H1 (cell line): Measurements from ENCODE around the gene KLHL26. TPM values are rescaled to one million over a fixed set of nuclear protein-coding genes. Genes with fewer than 3 reads are reported as not detected.

Source experiments
- CTCF ChIA-PET: fragments of 300-600 bp; sonication (Branson Sonifier 250); formaldehyde crosslinking; loops from one replicate; lab custom pipeline; 2021; ENCODE audit not compliant: partially characterized antibody; lab: Charles Lee
- POLR2A ChIA-PET: fragments of 300-600 bp; sonication (Branson Sonifier 250); formaldehyde crosslinking; loops from one replicate; lab custom pipeline; 2021; ENCODE audit warnings: inconsistent platforms; ENCODE audit not compliant: partially characterized antibody; lab: Charles Lee
- DNase-seq, 2 experiments: peaks; one replicate each; pipeline versions ENCODE4 v3.0.0 to v3.0.0-alpha.2; 2010 to 2022; ENCODE audit warnings: low spot score in 2 of 2, low read depth in 1 of 2, mixed read lengths in 1 of 2
- FAIRE-seq: peaks from 2 replicates; lab custom pipeline; 2011; peaks lifted over from hg19 to GRCh38; lab: Jason Lieb, UNC
- H2AFZ ChIP-seq: 2 replicates; pipeline ENCODE4 v1.8.1; 2012; ENCODE audit warnings: low read length, inconsistent platforms
- H2AK5ac ChIP-seq: 2 replicates; pipeline ENCODE4 v1.6.1; 2013; ENCODE audit warnings: low read depth, low read length
- H2BK120ac ChIP-seq: replicated peaks from 2 replicates; pipeline ENCODE3; 2013; ENCODE audit warnings: low read depth, low read length, inconsistent platforms
- H2BK12ac ChIP-seq: 2 replicates; pipeline ENCODE4 v1.6.1; 2013; ENCODE audit warnings: low read depth, low read length
- H2BK15ac ChIP-seq: 2 replicates; pipeline ENCODE4 v1.6.1; 2013; ENCODE audit warnings: low read length
- H2BK20ac ChIP-seq: 2 replicates; pipeline ENCODE4 v1.6.1; 2013; ENCODE audit warnings: low read length
- H2BK5ac ChIP-seq: 2 replicates; pipeline ENCODE4 v1.6.1; 2013; ENCODE audit warnings: low read depth, low read length
- H3K14ac ChIP-seq: 2 replicates; pipeline ENCODE4 v1.6.1; 2013; ENCODE audit warnings: inconsistent platforms; ENCODE audit not compliant: insufficient read length
- H3K18ac ChIP-seq: 2 replicates; pipeline ENCODE4 v1.6.1; 2013; ENCODE audit warnings: low read length; ENCODE audit errors: extremely low read depth
- H3K23ac ChIP-seq: 2 replicates; pipeline ENCODE4 v1.6.1; 2013; ENCODE audit warnings: inconsistent platforms; ENCODE audit not compliant: insufficient read length
- H3K23me2 ChIP-seq: 2 replicates; pipeline ENCODE4 v1.6.1; 2013; ENCODE audit warnings: low read depth, low read length
- H3K27ac ChIP-seq: 2 replicates; pipeline ENCODE4 v1.6.1; 2011; ENCODE audit warnings: low read depth, low read length, inconsistent platforms
- H3K27me3 ChIP-seq, 4 experiments: replicated peaks in 1 of 4; 1 replicate in 1 of 4; 2 replicates in 3 of 4; pipeline versions ENCODE4 v1.6.1 to v1.8.1; 2011 to 2013; ENCODE audit warnings: low read length in 3 of 4, mild to moderate bottlenecking in 3 of 4, inconsistent platforms in 2 of 4, mixed read lengths in 2 of 4, moderate library complexity in 1 of 4; ENCODE audit not compliant: control insufficient read depth in 3 of 4, insufficient read depth in 3 of 4; ENCODE audit errors: extremely low read depth in 1 of 4
- H3K36me3 ChIP-seq, 4 experiments: 2 replicates each; pipeline versions ENCODE4 v1.6.1 to v1.8.1; 2011 to 2013; ENCODE audit warnings: mild to moderate bottlenecking in 4 of 4, low read length in 3 of 4, moderate library complexity in 2 of 4, control low read depth in 1 of 4, inconsistent platforms in 1 of 4; ENCODE audit not compliant: insufficient read depth in 4 of 4, control insufficient read depth in 2 of 4
- H3K4ac ChIP-seq: replicated peaks from 2 replicates; pipeline ENCODE3; 2013; ENCODE audit warnings: low read length, low read depth, mixed read lengths, inconsistent platforms; ENCODE audit not compliant: insufficient read length
- H3K4me1 ChIP-seq, 4 experiments: replicated peaks in 1 of 4; 1 replicate in 1 of 4; 2 replicates in 3 of 4; pipeline versions ENCODE4 v1.6.1 to v1.8.1; 2011 to 2013; ENCODE audit warnings: low read length in 3 of 4, inconsistent platforms in 2 of 4, mixed read lengths in 1 of 4; ENCODE audit not compliant: insufficient read depth in 4 of 4, control insufficient read depth in 3 of 4
- H3K4me2 ChIP-seq, 2 experiments: 2 replicates each; pipeline versions ENCODE4 v1.6.1 to v1.8.1; 2011 to 2013; ENCODE audit warnings: low read depth in 2 of 2, low read length in 2 of 2, control low read depth in 1 of 2, inconsistent platforms in 1 of 2, mild to moderate bottlenecking in 1 of 2; ENCODE audit not compliant: insufficient read depth in 1 of 2
- H3K4me3 ChIP-seq, 4 experiments: fragments of 200-600, 300-600 bp in 1 of 4; sonication (generic), shearing (Covaris generic), sonication (Bioruptor Twin) in 1 of 4; 2 replicates each; pipeline versions ENCODE4 v1.5.1 to v1.8.1; 2011 to 2016; ENCODE audit warnings: low read length in 4 of 4, low read depth in 3 of 4, control low read depth in 2 of 4, inconsistent platforms in 2 of 4, mild to moderate bottlenecking in 2 of 4, mixed read lengths in 1 of 4, moderate library complexity in 1 of 4; ENCODE audit not compliant: insufficient read depth in 2 of 4; ENCODE audit errors: extremely low read depth in 1 of 4
- H3K56ac ChIP-seq: replicated peaks from 2 replicates; pipeline ENCODE3; 2013; ENCODE audit warnings: low read depth, mild to moderate bottlenecking, mixed read lengths, low read length, inconsistent platforms; ENCODE audit not compliant: insufficient read length
- H3K79me1 ChIP-seq: 2 replicates; pipeline ENCODE4 v1.6.1; 2013; ENCODE audit warnings: low read depth, low read length, control low read depth
- H3K79me2 ChIP-seq, 2 experiments: 2 replicates each; pipeline versions ENCODE4 v1.6.1 to v1.8.1; 2012 to 2013; ENCODE audit warnings: low read length in 2 of 2, mild to moderate bottlenecking in 2 of 2, inconsistent platforms in 1 of 2; ENCODE audit not compliant: insufficient read depth in 2 of 2, control insufficient read depth in 1 of 2
- H3K9ac ChIP-seq, 4 experiments: replicated peaks in 1 of 4; 1 replicate in 1 of 4; 2 replicates in 3 of 4; pipeline versions ENCODE4 v1.6.1 to v1.8.1; 2011 to 2013; ENCODE audit warnings: low read depth in 3 of 4, low read length in 3 of 4, control low read depth in 2 of 4, mild to moderate bottlenecking in 2 of 4, moderate library complexity in 2 of 4, inconsistent platforms in 1 of 4; ENCODE audit errors: extremely low read depth in 1 of 4
- H3K9me3 ChIP-seq, 2 experiments: 2 replicates each; pipeline versions ENCODE4 v1.6.1 to v1.8.1; 2012 to 2013; ENCODE audit warnings: mild to moderate bottlenecking in 2 of 2, moderate library complexity in 2 of 2, control low read depth in 1 of 2, inconsistent platforms in 1 of 2, low read depth in 1 of 2, low read length in 1 of 2, mixed read lengths in 1 of 2; ENCODE audit not compliant: insufficient read depth in 2 of 2
- H4K20me1 ChIP-seq, 2 experiments: replicated peaks in 1 of 2; 2 replicates each; pipeline versions ENCODE3 to v1.8.1; 2011 to 2013; ENCODE audit warnings: inconsistent platforms in 2 of 2, low read length in 2 of 2, mild to moderate bottlenecking in 1 of 2; ENCODE audit not compliant: insufficient read depth in 2 of 2, control insufficient read depth in 1 of 2
- H4K5ac ChIP-seq: 2 replicates; pipeline ENCODE4 v1.6.1; 2013; ENCODE audit warnings: low read length, low read depth, mixed read lengths, inconsistent platforms; ENCODE audit not compliant: insufficient read length
- H4K8ac ChIP-seq: 2 replicates; pipeline ENCODE4 v1.8.0; 2013; ENCODE audit warnings: mild to moderate bottlenecking, moderate library complexity, low read length, inconsistent platforms; ENCODE audit not compliant: insufficient read depth; ENCODE audit errors: extremely low read depth
- H4K91ac ChIP-seq: replicated peaks from 2 replicates; pipeline ENCODE3; 2013; ENCODE audit warnings: low read length, mixed read lengths, inconsistent platforms; ENCODE audit not compliant: insufficient read length
- CBX8 ChIP-seq: fragments of 300-800, 300-1000 bp; sonication (generic); IDR thresholded peaks from 2 replicates; pipeline ENCODE4 v1.7.1; 2016; ENCODE audit warnings: low read depth, low read length, borderline replicate concordance
- CHD2 ChIP-seq: IDR thresholded peaks from 2 replicates; pipeline ENCODE4 v1.6.1; 2012; ENCODE audit warnings: low read length, improper control_type of control experiment
- CTCF ChIP-seq, 3 experiments: IDR thresholded peaks; 1 replicate in 2 of 3; 2 replicates in 1 of 3; pipeline versions ENCODE4 v1.5.1 to v1.6.1; 2011; ENCODE audit warnings: low read length in 3 of 3, mild to moderate bottlenecking in 3 of 3, inconsistent platforms in 2 of 3, low read depth in 1 of 3, moderate library complexity in 1 of 3; ENCODE audit not compliant: insufficient read depth in 1 of 3; ENCODE audit errors: control extremely low read depth in 1 of 3
- GABPA ChIP-seq: IDR thresholded peaks from 2 replicates; pipeline ENCODE4 v1.6.1; 2011; ENCODE audit warnings: mild to moderate bottlenecking, low read length, moderate library complexity, borderline replicate concordance; ENCODE audit not compliant: insufficient read depth
- KDM1A ChIP-seq: fragments of 200-600, 300-600 bp; sonication (generic); IDR thresholded peaks from 2 replicates; pipeline ENCODE4 v1.7.1; 2016; ENCODE audit warnings: mild to moderate bottlenecking, low read length, borderline replicate concordance
- RFX5 ChIP-seq: IDR thresholded peaks from 2 replicates; pipeline ENCODE4 v1.6.1; 2011; ENCODE audit warnings: low read depth, low read length, improper control_type of control experiment, borderline replicate concordance
- RXRA ChIP-seq: IDR thresholded peaks from 2 replicates; pipeline ENCODE4 v1.6.1; 2011; ENCODE audit warnings: low read depth, mild to moderate bottlenecking, low read length, moderate library complexity; ENCODE audit not compliant: insufficient read depth
- SIN3A ChIP-seq, 2 experiments: IDR thresholded peaks in 1 of 2; conservative IDR thresholded peaks in 1 of 2; 2 replicates each; pipeline ENCODE4 v1.6.1; 2011 to 2012; ENCODE audit warnings: low read length in 2 of 2, improper control_type of control experiment in 1 of 2, low read depth in 1 of 2, mild to moderate bottlenecking in 1 of 2
- SUZ12 ChIP-seq: fragments of 200-600 bp; sonication (generic); IDR thresholded peaks from 2 replicates; pipeline ENCODE4 v1.6.1; 2012; ENCODE audit warnings: mild to moderate bottlenecking, inconsistent platforms, low read length, moderate library complexity, mixed read lengths
- TCF12 ChIP-seq: IDR thresholded peaks from 2 replicates; pipeline ENCODE4 v1.6.1; 2011; ENCODE audit warnings: low read depth, mild to moderate bottlenecking, low read length
- ZNF274 ChIP-seq: IDR thresholded peaks from 2 replicates; pipeline ENCODE4 v1.7.0; 2012; ENCODE audit warnings: low read length, borderline replicate concordance; ENCODE audit errors: extremely low read depth
- WGBS, 2 experiments: shearing (Covaris generic) in 1 of 2; methylation state at CpG; one replicate each; pipeline versions ENCODE4 v1.1.6 to v1.1.7; 2013 to 2015; ENCODE audit warnings: low lambda C conversion rate in 2 of 2, mixed read lengths in 2 of 2, inconsistent platforms in 1 of 2, low coverage in 1 of 2, missing lambda C conversion rate in 1 of 2; ENCODE audit not compliant: insufficient replicate concordance in 2 of 2, insufficient coverage in 1 of 2, insufficient read length in 1 of 2; ENCODE audit errors: extremely low coverage in 1 of 2, missing lambda C conversion rate in 1 of 2; 5-methylcytosine and 5-hydroxymethylcytosine counted together
- polyA plus RNA-seq, 7 experiments: library from polyadenylated mRNA; depleted of rRNA in 3 of 7; stranded (reverse) in 5 of 7; unstranded in 2 of 7; fragments of >200 nt in 5 of 7; fragments of 200-250 nt in 2 of 7; gene quantifications; 1 replicate in 5 of 7; 2 replicates in 1 of 7; 4 replicates in 1 of 7; pipeline versions ENCODE4 v1.2.1 to v1.2.3, GENCODE V29; 2011 to 2013; ENCODE audit warnings: missing spikeins in 2 of 7, mixed read lengths in 2 of 7
- total RNA-seq: library from RNA; stranded (reverse); fragmentation: NEBNext Ultra II Directional; extraction: Animal tissue kit (Norgen Biotek cat#: 25700); gene quantifications from 2 replicates; pipeline ENCODE4 v1.2.1, GENCODE V29; 2021

The KLHL26 gene
- total and polyA plus RNA-seq, 2 of the 8 experiments (the other 6 are each of a cell fraction or from before 2014, with no cell fraction given), result 2.2 to 8.8 TPM

- Histone ChIP-seq H3K4me3 (no peak overlapping the region), H4K91ac (no peak overlapping the region), H3K36me3 (peaks cover 0 to 17% (median 2%) of the 10 kb centered on the region in 4 experiments; a peak in 4 of 8 replicates), H3K56ac (no peak overlapping the region), H2AK5ac (no peak overlapping the region), H2BK20ac (no peak overlapping the region), H2BK120ac (no peak overlapping the region), H2BK12ac (no peak overlapping the region), H3K18ac (no peak overlapping the region), H4K5ac (no peak overlapping the region), H2AFZ (no peak overlapping the region), H3K4me2 (no peak overlapping the region), H2BK5ac (no peak overlapping the region), H3K27ac (no peak overlapping the region), H3K79me2 (no peaks in the 10 kb centered on the region), H3K4ac (no peak overlapping the region), H3K23me2 (no peaks in the 10 kb centered on the region), H3K23ac (no peak overlapping the region), H3K27me3 (no peaks in the 10 kb centered on the region), H3K4me1 (peaks cover 0 to 5% (median 0%) of the 10 kb centered on the region in 4 experiments; a peak in 4 of 7 replicates), H3K14ac (no peak overlapping the region), H3K9me3 (no peaks in the 10 kb centered on the region), H3K9ac (no peak overlapping the region), H4K8ac (no peak overlapping the region), H3K79me1 (no peaks in the 10 kb centered on the region), H2BK15ac (no peak overlapping the region), H4K20me1 (peaks cover 0 to 7% of the 10 kb centered on the region in 2 experiments)
- DNase-seq (no peak), FAIRE-seq (no peak)
- CTCF ChIA-PET, result interaction anchor here (1.2 to 7.5 kb wide), 2 partner anchors 76 to 150 kb away, joined by 3 to 139 read pairs; partner anchors contain the start of gene REX1BD
- POLR2A ChIA-PET, result interaction anchor here (0.8 kb wide), 1 partner anchor 10 kb away, joined by 4 read pairs; no protein-coding TSS in a partner anchor
- WGBS, 2 experiments, result 94% methylated on average over 13 of the region's 13 CpGs; no CpG with 5 or more reads in 1 of the 2 experiments
- TF ChIP-seq SIN3A (conservative IDR thresholded peaks at IDR 0.05 in 1 of 2, IDR thresholded peaks at IDR 0.05 in 1 of 2; ENCODE audit: low read depth in 1 of 2, low read length in 2 of 2), result no peak
- TF ChIP-seq CHD2, result no peak
- no peak for TF ChIP-seq RXRA
- no peak for TF ChIP-seq TCF12
- no peak for TF ChIP-seq SUZ12
- no peak for TF ChIP-seq CBX8
- TF ChIP-seq ZNF274, result no peak
- no peak for TF ChIP-seq GABPA
- no peak for TF ChIP-seq KDM1A
- TF ChIP-seq RFX5, result no peak
- TF ChIP-seq CTCF (IDR thresholded peaks at IDR 0.05; ENCODE audit: control extremely low read depth in 1 of 3, insufficient read depth in 1 of 3, low read depth in 1 of 3, low read length in 3 of 3), result no peak
These were observed 33.5 kb downstream of the KLHL26 start for GRCh38 chr19:18670312-18670711.
